HG02981 (cell line): Measurements from ENCODE around the gene CYP4F8.
"Not testable (repeated sequence)": the region's sequence is repeated elsewhere in the genome, so short reads cannot be mapped to it uniquely, and the experiment has no call there.

Experiments used
- ATAC-seq: cut with Tn5 transposase; IDR thresholded peaks from one replicate; pipeline ENCODE4 v1.9.1; 2021; ENCODE audit warnings: mild to moderate bottlenecking, moderate library complexity; ENCODE audit not compliant: unreplicated experiment

CYP4F8 gene

GRCh38 chr19:15614507-15615379, at the start of gene CYP4F8:
Gene CYP4F8 (plus strand): TSS chr19:15615218. CDS start chr19:15615617, 399 bp downstream.
- no peak for ATAC-seq

GRCh38 chr19:15570420-15570819, 44.6 kb upstream of the CYP4F8 start:
- ATAC-seq: no peak

- ATAC-seq: no peak
These were observed 39.6 kb upstream of the CYP4F8 start for GRCh38 chr19:15575406-15575805.

- ATAC-seq: no peak
These were observed 38.4 kb upstream of the CYP4F8 start for GRCh38 chr19:15576526-15577156.

- ATAC-seq: no peak
These were observed 37.7 kb upstream of the CYP4F8 start for GRCh38 chr19:15577184-15577771.

GRCh38 chr19:15583346-15583745, 31.7 kb upstream of the CYP4F8 start:
- ATAC-seq: no peak

GRCh38 chr19:15584095-15584494, 30.9 kb upstream of the CYP4F8 start:
- no peak for ATAC-seq

- no peak for ATAC-seq
These were observed 30.4 kb upstream of the CYP4F8 start for GRCh38 chr19:15584541-15585115.

GRCh38 chr19:15587663-15588062, 27.4 kb upstream of the CYP4F8 start:
- ATAC-seq: no peak

- ATAC-seq: no peak
These were observed 26.8 kb upstream of the CYP4F8 start for GRCh38 chr19:15588265-15588664.

GRCh38 chr19:15589760-15590451, 25.1 kb upstream of the CYP4F8 start:
- no peak for ATAC-seq

GRCh38 chr19:15591796-15592195, 23.2 kb upstream of the CYP4F8 start:
- no peak for ATAC-seq

GRCh38 chr19:15592506-15592905, 22.5 kb upstream of the CYP4F8 start:
- ATAC-seq: not testable (repeated sequence)

- ATAC-seq: not testable (repeated sequence)
These were observed 21.3 kb upstream of the CYP4F8 start for GRCh38 chr19:15593766-15594165.

- no peak for ATAC-seq
These were observed 19.9 kb upstream of the CYP4F8 start for GRCh38 chr19:15595069-15595468.

- not testable (repeated sequence) for ATAC-seq
These were observed 6.8 kb upstream of the CYP4F8 start for GRCh38 chr19:15607978-15608925.

GRCh38 chr19:15609261-15609660, 5.8 kb upstream of the CYP4F8 start:
- no peak for ATAC-seq

GRCh38 chr19:15612342-15612741, 2.7 kb upstream of the CYP4F8 start:
- no peak for ATAC-seq

GRCh38 chr19:15613338-15613737, 1.7 kb upstream of the CYP4F8 start:
- ATAC-seq: no peak

- ATAC-seq: no peak
These were observed 508 bp downstream of the CYP4F8 start for GRCh38 chr19:15615526-15615925.
